ENCODE measurements around the gene SNX14.
A peak's percentile ranks its signal among the peaks of the same experiment; 100 is the strongest.
"Not testable (repeated sequence)": the region's sequence is repeated elsewhere in the genome, so short reads cannot be mapped to it uniquely, and the experiment has no call there.

The SNX14 gene, protein sequence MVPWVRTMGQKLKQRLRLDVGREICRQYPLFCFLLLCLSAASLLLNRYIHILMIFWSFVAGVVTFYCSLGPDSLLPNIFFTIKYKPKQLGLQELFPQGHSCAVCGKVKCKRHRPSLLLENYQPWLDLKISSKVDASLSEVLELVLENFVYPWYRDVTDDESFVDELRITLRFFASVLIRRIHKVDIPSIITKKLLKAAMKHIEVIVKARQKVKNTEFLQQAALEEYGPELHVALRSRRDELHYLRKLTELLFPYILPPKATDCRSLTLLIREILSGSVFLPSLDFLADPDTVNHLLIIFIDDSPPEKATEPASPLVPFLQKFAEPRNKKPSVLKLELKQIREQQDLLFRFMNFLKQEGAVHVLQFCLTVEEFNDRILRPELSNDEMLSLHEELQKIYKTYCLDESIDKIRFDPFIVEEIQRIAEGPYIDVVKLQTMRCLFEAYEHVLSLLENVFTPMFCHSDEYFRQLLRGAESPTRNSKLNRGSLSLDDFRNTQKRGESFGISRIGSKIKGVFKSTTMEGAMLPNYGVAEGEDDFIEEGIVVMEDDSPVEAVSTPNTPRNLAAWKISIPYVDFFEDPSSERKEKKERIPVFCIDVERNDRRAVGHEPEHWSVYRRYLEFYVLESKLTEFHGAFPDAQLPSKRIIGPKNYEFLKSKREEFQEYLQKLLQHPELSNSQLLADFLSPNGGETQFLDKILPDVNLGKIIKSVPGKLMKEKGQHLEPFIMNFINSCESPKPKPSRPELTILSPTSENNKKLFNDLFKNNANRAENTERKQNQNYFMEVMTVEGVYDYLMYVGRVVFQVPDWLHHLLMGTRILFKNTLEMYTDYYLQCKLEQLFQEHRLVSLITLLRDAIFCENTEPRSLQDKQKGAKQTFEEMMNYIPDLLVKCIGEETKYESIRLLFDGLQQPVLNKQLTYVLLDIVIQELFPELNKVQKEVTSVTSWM

DNA sequence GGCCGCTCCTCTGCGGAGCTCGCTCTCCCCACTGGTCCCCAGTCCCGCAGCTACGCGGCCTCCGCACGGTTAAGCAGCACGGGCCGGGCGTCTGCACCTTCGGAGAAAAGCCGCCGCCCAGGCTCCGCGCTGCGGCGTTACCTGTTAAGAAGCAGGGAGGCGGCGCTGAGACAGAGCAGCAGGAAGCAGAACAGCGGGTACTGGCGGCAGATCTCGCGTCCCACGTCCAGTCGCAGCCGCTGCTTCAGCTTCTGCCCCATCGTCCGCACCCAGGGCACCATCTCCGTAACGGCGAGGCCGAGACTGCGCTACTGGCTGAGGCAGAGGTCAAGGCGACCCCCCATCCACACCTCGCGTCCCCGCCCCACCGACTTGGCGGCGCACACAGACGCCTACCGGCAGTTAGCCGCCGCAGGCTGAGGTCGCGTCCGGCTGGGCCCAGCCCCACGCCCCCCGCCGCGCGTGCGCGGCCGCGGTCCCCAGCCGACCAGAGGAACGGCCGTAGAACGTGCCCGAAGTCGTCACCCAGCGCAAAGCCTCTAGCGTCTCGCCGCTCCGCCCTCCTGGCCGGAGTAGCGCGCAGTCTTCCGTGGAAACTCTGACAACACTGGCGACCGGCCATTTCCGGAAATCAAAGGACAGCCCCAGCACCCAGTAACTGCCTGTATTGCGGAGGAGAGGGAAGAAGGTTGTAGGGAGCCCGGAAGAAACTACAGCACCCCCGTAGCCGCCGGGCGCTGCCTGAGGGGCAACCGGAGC, at the start of gene SNX14:
TSS of gene SNX14 (minus strand) at position 421 of the 759 bp plus-strand sequence. CDS start at position 281, 140 bp downstream.
- DNase-seq (ENCODE audit: low read depth in 1 of 2, low spot score in 1 of 2): peak; percentile 52 to 61

DNA sequence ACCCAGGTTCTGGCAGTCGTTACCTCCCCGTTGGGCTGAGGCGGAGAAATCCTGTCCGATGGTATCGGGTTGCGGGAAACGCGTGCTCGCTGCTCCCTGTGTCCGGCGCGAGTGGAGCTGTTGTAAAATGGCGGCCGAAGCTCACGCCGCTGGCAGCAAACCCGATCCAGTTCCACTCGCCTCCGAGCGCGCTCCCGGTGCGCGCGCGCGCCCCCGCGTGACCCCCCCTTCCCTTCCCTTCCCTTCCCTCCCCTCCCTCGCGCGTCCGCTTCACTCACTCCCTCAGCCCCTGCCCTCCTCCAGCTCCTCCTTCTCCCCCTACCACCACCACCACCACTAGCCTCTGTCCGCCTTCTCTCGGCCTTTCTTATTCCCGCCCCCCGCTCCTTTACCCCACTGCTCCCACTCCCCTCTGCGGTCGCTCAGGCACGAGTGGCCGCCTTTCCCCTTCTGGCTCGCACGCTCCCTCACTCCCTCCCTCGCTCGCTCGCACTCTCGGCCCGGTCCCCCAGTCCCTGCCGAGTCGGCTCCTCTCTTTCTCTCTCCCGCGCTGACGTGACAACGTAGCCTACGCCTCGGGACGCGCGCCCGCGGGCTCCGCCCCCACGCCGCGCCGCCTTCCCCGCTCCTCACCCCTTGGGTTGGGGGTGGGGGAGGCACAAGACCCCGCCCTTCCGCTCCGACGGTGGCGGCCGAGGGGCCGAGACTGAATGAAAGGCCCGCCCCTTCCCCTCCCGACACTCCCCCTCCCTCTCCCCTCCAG, 49.3 kb upstream of the SNX14 start, which contains the start of gene SYNCRIP:
TSS of gene SYNCRIP (minus strand) at position 113 of the 763 bp plus-strand sequence. CDS start 1,447 bp downstream, outside the sequence.
- DNase-seq (ENCODE audit: low read depth in 1 of 2, low spot score in 1 of 2): peak; percentile 95 to 99

DNA sequence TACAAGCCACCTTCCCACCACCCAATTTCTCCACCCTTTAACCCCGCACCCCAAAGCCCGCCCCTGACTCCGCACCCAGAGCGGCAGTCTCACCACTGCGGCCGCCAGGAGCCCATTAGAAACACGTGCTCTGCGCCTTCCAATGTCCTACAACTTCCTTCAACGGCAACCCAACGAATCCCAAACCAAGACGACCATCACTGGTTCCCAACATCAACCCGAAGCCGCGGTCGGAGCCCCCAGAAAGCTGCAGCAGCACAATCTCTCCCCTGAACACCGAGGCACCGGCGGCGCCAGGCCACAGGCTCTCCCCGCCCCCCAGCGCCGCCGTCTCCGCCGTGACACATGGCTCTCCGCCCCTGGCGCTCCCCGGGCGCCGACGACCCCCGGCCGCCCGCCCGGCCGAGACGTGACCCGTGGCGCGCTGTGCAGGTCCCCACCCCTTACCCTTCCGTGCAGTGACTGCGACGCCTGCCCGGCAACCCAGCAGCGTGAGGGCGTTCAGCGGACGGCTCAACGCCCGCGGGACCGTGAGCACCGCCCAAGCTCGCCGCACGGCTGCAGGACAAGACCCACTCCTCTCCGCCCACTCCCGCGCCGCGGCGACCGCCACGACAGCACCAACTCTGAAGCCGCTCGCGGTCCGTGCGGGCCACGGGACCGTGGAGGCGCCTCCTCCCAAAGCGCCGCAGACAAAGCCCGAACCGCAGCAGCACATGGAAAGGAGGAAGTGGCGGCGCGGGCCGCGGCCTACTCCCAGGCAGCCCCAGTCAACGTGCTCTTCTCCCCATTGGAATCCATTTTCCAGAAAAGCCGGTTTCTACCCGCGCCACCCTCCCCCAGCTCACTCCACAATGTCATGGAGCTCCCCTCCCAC, 48.5 kb upstream of the SNX14 start:
- peak; percentile 23 to 42 for DNase-seq (ENCODE audit: low read depth in 1 of 2, low spot score in 1 of 2)

DNA sequence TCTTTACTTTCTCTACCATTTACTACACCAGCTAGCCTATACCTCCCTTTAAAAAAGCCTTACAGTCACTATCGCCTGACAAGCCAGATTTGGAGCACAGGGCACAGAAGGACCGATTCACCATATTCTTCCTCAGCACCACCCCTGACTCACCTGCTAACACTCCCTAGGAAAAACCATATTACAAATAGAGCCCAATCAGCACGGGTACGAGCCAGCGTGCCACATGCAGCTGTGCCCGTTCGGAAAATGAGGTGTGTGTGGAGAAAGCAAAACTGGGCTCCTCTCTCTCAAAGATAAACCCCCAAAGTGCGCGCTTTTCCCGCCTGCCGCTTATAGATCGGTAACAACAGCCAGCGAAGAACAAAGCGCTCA, 47.9 kb upstream of the SNX14 start:
- DNase-seq (ENCODE audit: low read depth in 1 of 2, low spot score in 1 of 2): no peak

DNA sequence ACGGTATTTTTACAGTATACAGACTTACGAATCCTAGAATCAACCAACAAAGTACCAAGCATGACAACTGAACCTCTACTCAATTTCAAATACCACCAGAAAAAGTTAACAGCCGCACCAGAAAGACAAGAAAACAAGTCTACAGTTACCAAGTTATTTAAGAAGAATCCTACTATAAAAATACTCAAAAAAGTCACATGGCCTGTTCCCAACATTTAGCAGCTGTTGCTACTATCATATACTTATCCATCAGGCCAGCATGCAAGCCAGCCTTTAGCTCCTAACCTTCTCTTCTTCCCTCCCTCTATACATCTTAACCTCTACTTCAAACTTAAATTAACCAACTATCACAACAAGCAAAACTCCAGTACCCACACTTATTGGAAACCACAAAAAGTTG, 47.2 kb upstream of the SNX14 start:
- no peak for DNase-seq (ENCODE audit: low read depth in 1 of 2, low spot score in 1 of 2)

DNA sequence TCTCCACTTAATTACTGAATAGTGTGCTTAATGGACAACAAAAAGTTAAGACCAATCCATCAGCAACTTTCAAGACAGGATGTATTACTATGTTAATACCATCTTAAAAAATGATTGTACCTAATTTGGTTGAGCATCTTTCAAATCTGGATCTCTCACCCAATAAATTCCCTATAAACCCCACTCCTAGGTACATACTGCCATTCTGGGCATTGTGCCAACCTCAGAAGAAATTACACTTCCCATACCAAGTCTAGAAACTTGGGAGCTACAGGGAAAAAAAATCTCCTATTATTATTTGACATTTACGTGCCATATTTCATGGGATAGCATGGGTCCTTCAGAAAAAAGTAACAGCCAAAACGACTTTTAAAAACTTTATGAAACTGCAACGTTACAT, 43.9 kb upstream of the SNX14 start:
- DNase-seq (ENCODE audit: low read depth in 1 of 2, low spot score in 1 of 2): no peak

DNA sequence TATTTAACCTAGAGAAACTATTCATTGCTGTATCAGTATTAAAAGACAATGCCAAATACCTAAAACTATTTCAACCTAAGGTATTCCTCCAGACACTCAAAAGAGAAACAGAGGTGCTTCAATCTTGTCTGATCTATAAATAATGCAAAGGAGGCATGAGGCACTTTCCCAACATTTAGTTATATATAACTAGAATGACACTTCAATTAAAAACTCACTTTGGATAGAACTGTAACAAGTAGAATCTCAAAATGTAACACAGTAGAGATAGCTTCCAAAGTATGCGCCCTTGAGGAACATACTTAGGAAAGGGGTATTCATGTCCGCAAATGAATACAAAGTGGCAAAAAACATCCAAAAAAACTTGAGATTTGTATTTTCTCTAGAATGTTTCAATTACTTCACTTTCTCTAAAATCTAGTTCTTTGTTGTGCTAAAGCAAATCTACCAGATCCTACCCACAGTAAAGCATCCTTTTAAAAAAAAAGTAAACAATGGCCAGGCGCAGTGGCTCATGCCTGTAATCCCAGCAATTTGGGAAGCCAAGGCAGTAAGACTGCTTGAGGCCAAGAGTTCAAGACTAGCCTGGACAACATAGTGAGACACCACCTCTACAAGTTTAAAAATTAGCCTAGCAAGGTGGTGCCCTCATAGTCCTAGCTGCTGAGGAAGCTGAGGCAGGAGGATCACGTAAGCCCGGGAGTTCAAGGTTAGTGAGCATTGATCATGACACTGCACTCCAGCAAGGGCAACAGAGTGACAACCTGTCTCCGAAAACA, 38.7 kb upstream of the SNX14 start:
- no peak for DNase-seq (ENCODE audit: low read depth in 1 of 2, low spot score in 1 of 2)

DNA sequence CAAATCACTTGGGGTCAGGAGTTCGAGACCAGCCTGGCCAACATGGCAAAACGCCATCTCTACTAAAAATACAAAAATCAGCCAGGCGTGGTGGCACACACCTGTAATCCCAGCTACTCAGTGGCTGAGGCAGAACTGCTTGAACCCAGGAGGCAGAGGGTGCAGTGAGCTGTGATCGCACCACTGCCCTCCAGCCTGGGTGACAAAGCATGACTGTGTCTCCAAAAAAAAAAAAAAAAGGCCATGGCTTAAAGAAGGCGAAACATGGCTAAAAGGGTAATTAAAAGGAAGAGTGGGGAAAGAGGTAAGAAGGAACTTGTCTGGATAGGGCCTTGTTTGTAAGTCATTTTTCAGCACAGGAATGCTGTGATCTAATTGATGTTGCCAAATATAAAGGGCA, 37.5 kb upstream of the SNX14 start:
- not testable (repeated sequence) for DNase-seq (ENCODE audit: low read depth in 1 of 2, low spot score in 1 of 2)

DNA sequence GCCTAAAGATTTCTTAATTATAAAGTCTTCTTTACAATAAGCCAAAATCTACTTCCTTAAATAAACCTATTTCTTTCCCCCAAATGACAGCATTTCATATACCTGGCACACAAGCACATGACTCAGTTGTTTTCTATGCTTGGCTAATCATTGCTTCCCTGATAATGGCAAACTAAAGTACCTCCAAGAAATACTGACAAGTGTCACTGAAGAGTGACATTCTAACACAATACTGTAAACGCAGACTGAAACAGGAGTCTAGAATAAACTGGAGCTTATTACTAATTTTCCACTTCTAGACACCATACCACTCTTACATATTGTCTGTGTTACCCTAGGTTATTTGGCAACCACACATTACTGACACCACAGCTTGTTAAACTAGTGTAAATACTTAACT, 34.7 kb upstream of the SNX14 start:
- no peak for DNase-seq (ENCODE audit: low read depth in 1 of 2, low spot score in 1 of 2)

DNA sequence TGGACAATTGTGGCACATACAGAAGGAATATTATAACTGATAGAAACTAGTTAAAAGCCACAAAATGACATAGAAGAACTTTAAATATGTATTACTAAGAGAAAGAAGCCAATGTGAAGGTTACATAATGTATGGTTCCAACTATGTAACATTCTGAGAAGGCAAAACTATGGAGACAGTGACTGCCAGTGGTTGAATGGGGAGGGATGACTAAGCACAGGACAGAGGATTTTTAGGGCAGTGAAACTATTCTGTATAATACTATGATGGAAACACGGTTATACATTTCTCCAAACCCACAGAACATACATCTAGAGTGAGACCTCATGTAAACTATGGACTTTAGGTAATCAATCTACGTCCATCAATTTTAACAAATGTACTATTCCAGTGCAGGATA, 26.6 kb upstream of the SNX14 start:
- DNase-seq (ENCODE audit: low read depth in 1 of 2, low spot score in 1 of 2): no peak

DNA sequence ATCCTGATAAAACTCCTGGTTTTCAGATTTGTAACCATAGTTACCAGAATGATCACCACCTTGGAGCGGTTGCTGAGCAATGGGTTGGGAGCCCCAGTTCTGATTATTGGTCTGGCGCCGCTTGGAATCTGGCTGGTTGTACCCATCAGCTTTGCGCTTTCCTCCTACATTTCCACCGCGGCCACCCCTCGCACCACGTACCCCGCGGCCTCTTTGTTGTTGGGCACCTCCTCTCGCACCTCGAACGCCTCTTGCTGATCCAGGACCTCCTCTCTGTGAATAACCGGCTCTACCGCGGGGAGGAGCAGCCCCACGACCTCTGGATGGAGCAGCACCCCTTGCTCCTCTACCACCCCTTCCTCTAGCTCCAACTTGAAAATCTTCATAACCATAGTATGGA, 21.1 kb upstream of the SNX14 start:
- DNase-seq (ENCODE audit: low read depth in 1 of 2, low spot score in 1 of 2): no peak

DNA sequence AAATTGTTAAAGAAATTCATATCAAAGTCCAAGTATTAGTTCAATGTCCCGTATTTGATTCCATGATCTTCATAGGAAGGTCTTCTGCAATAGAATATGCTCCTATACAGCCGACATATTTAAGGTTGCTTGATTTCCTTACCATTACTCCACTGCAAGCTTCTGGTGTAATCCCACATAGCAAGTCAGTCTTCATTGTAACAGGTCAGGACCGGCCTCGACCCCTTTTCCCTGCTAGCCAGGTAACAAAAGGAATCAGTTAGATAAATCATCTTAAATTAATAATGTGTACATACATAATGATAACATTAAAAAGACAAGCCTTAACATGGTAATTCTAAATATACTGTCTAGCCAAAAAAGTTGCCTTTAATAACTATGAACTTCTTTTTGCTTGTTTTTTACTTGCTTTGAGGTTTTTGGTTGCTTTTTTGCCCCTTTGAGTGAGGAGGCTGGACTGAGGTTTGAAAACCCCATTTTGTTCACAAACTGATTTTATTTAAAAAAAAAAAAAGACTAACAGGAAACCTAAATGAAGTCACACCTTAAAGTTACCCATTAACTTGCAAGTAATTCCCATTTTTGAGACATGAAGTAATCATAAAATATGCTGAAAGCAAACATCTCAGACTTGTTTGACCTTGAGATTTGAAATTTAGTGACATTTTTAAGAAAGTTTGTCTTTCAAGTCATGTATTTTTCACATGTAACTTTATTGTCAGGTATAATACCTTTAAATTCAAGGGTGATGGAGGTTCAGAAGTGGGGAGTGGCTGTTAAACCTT, 19.2 kb upstream of the SNX14 start:
- no peak for DNase-seq (ENCODE audit: low read depth in 1 of 2, low spot score in 1 of 2)

DNA sequence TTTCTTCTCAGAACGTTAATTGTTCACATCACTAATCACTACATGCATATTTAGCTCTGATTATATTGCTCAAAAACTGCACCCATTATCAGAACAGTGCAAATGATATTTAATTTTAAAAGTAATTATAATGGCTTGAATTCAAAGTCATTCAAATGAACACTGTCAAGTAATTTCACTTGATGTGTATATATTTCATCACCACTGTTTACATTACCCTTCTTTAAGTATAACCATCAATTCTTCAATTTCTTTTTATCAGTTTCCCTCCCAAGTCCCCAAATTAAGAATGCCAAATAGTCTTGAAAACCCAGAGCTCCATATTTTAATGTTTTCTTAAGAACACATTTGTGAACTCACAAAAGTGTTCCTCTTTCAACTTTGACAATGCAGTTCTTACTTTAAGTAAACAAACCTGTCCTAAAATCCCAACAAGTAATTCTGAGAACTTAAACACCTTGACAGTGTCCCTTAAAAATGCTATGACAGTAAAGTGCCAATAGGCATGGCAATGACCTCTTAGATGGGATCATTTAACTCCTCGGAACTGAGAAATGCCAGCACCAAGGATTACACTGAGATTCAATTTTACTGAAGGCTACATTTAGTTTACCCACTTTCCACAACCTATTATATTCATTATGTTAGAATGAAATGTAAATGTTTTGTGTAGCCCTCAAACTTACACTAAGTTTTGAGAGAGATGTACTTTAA, 16.7 kb upstream of the SNX14 start:
- no peak for DNase-seq (ENCODE audit: low read depth in 1 of 2, low spot score in 1 of 2)

DNA sequence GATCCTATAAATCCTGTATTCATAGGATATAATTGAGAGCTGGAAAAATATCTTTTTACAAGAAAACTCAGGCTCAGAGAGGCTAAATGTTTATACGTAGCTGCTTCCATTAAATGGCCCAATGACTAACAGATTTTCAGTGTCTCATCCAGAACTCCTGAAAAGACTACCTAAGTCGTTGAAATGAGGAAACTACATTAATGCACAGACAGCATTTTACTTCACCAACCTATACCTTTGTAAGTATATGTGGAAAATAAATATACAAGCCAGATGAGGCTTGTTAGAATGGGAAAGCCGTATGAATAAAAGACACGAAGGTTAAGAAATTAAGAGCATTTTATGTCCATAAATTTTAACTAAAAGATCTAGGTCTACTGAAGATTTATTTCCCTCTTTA, 8.4 kb upstream of the SNX14 start:
- no peak for DNase-seq (ENCODE audit: low read depth in 1 of 2, low spot score in 1 of 2)

DNA sequence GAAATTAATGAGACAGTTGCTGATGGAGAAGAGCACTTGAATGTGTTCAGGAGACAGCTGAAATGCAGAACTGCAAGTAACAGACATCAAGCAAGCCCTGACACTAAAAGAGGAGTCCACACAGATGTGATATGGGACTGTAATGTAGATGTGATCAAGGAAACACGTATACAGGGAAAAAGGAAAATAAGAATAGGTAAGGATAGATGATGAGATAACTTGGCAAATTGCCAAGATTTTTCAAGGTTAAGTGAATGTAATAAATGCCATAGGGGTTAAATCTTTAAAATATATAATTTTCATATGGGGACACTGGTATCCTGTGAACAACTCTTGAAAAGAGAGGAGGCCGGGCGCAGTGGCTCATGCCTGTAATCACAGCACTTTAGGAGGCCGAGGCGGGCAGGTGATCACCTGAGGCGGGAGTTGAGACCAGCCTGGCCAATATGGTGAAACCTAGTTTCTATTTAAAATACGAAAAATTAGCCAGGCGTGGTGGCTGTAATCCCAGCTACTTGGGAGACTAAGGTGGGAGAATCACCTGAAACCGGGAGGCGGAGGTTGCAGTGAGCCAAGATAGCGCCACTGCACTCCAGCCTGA, 7.2 kb upstream of the SNX14 start:
- DNase-seq (ENCODE audit: low read depth in 1 of 2, low spot score in 1 of 2): no peak

DNA sequence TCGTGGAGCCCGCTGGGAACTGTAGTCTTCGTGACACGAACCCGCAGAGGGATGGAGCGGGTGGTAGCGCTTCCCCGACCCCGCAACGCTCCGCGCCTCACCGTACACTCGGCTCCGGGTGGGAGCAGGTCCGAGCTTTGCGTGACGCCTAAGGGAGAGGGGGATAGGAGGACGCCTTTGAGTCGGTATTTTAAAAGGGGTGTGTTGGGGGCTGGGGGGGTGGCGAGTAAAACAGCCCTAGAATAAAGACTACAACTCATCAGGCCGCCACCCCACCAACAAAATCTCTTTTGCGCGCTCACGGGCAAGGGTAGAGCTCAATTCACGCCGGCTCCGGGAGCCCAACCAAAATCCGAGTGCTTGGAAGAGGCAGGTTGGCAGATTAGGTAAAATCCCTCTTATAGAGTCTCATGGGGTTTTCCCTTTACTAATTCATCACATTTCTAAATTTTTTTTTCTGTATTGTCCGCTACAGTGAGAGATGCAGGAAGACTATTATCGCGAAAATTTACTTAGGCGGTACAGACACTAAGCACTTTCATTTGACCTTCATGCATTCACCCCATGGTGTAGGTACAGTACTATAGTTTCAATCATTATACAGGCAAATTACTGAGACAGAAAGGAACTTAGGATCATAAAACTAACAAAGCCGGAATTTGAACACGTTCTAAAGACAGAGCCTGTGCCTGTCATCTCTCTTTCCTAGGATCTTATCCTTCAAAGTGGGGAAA, 706 bp upstream of the SNX14 start:
- peak in 1 of 2 donors; percentile 18 for DNase-seq (ENCODE audit: low read depth in 1 of 2, low spot score in 1 of 2)
